Dermis blood vessel endothelial cell (primary cell): ENCODE data around the gene SHOX. TPM values are rescaled to one million over a fixed set of nuclear protein-coding genes. Genes with fewer than 3 reads are reported as not detected.
"Not testable (repeated sequence)": the region's sequence is repeated elsewhere in the genome, so short reads cannot be mapped to it uniquely, and the experiment has no call there.

Source experiments
- DNase-seq: peaks from one replicate; pipeline ENCODE4 v3.0.0; 2010
- total RNA-seq: library from RNA; depleted of rRNA; stranded (reverse); fragments of >200 nt; gene quantifications from 2 replicates; pipeline ENCODE4 v1.2.3, GENCODE V29; 2014

SHOX gene
- total RNA-seq, 1 donor from 2014 or later: not detected

DNA sequence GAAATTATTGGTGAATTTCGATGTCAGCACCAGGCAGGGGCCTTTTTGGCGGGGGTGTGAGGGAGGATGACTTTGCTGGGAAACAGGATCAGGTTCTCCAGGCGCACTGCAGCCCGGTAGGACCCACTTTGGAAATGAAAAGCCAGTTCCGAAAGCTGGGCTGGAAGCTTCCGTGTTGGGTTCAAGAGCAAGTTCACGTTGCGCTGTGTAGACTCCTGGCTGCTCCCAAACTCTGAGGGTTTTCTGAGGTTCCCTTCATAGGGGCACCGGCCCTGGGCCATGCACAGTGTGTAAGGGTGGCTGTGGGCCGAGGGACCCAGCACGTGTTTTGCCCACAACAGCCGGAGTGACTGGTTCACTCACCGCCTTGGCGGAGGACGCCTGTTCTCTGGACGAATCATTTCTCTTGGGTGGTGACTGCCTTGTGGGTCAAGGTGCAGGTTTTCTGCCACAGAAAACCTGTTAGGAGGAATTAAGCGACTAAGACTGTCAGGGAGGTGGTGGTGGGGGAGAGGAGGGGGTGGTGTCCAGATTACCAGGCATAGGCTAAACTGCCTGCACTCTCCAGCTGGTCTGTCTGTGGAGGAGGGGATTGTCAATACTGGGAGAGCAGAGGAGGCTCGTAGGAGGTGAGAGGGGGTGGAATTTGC is 8.0 kb downstream of the SHOX start:
- DNase-seq: no peak

DNA sequence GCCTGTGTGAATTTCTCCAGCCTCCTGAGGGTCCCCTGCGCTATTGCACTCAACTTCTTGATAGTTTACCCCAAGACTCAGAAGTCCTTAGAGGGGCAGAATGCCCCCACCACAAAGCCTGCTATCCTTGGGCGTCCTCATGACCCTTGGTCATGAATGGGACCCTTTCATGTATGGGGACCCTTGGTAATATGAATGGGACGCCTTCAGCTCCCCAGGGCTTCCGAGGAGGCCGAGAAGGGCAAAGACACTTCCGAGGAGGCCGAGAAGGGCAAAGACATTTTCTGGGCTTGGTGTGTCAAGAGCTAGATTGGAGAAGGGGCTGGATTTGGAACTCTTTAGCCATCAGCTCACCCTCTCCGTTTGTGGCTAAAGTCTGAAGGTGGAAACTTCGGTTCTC is 8.6 kb downstream of the SHOX start:
- no peak for DNase-seq

DNA sequence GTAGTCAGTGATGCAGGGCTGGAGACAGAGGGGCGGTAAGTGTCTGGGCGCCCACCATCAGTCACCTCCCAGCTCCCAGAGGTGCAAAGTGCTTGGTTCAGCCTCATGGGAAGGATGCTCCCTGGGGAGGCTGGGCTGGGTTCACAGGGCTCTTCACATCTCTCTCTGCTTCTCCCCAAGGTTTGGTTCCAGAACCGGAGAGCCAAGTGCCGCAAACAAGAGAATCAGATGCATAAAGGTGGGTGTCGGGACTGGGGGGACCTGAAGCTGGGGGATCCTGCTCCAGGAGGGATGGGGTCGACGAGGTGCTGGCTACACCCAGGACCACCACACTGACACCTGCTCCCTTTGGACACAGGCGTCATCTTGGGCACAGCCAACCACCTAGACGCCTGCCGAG is 10.1 kb downstream of the SHOX start:
- no peak for DNase-seq

DNA sequence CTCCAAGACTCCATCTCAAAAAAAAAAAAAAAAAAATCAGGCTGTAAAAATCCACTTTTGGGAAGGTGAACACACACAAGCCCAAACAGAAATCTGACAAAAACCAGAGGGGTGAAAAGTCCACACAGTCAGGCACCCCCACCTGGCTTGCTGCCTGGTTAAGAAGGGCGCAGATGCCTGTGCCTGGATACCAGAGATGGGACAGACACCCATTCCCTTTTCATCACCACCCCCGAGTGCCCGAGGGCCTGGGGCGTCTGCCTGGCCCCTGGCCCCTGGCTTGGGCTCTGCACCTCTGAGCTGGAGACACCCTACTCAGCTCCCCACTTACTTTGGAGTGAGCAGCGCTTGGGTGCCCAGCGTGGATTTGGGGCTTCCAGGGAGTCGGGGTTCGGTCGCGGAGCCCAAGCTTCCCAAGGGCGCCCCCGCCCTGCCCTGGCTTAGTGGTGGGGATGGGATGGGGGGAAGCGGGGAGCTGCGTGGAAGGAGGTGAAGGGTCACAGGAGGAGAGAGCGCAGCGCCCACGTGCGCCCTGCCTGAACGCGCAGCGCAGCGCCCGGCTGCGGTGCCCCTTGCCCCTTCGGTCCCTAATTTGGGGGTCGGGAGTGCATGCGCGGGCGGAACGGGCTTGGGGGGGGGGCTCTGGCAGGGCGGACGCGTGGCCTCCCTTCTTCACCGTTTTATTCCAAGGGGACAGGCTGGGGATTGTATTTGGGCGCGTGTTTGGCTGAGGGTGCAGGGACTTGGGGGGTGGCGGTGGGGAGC is 11.3 kb downstream of the SHOX start:
- DNase-seq: no peak

DNA sequence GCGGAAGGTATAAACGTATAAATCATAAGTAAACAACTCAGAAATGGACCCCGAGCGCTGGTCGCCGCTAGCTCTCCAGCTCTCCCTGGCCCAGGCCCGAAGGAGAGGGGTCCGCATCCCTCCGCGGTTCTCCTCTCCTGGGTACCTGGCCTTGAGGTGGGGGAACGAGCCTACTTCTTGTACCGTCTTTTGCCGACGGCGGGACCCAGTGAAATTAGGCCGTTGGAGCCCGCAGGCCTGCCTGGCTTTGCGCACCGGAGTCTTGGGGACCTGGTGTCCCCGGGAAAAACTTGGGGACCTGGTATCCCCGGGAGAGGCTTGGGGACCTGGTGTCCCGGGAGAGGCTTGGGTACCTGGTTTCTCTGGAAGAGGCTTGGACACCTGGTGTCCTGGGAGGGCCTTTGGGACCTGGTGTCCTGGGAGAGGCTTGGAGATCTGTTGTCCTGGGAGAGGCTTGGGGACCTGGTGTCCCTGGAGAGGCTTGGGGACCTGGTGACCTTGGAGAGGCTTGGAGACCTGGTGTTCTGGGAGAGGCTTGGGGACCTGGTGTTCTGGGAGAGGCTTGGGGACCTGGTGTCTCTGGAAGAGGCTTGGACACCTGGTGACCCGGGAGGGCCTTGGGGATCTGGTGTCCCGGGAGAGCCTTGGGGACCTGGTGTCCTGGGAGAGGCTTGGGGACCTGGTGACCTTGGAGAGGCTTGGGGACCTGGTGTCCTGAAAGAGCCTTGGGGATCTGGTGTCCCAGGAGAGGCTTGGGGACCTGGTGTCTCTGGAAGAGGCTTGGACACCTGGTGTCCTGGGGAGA is 12.0 kb downstream of the SHOX start:
- DNase-seq: no peak

DNA sequence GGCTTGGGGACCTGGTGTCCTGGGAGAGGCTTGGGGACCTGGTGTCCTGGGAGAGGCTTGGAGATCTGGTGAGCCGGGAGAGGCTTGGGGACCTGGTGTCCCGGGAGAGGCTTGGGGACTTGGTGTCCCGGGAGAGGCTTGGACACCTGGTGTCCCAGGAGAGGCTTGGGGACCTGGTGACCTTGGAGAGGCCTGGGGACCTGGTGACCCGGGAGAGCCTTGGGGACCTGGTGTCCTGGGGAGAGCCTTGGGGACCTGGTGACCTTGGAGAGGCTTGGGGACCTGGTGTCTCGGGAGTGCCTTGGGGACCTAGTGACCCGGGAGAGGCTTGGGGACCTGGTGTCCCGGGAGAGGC is 12.6 kb downstream of the SHOX start:
- no peak for DNase-seq

DNA sequence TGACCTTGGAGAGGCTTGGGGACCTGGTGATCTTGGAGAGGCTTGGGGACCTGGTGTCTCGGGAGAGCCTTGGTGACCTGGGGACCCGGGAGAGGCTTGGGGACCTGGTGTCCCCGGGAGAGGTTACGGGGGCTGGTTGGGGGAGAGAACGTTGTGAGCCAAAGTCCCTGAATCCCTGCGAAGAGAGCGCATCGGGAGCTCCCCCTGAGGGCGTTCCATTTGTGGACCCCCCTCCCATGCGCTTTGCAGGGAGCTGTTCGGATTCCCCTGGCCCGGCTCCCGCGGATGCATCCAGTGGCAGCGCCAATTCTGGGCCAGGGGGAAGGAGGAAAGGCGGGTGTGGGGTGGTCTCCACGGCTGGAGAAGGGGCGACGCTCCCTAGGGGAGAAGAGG is 13.3 kb downstream of the SHOX start:
- no peak for DNase-seq

DNA sequence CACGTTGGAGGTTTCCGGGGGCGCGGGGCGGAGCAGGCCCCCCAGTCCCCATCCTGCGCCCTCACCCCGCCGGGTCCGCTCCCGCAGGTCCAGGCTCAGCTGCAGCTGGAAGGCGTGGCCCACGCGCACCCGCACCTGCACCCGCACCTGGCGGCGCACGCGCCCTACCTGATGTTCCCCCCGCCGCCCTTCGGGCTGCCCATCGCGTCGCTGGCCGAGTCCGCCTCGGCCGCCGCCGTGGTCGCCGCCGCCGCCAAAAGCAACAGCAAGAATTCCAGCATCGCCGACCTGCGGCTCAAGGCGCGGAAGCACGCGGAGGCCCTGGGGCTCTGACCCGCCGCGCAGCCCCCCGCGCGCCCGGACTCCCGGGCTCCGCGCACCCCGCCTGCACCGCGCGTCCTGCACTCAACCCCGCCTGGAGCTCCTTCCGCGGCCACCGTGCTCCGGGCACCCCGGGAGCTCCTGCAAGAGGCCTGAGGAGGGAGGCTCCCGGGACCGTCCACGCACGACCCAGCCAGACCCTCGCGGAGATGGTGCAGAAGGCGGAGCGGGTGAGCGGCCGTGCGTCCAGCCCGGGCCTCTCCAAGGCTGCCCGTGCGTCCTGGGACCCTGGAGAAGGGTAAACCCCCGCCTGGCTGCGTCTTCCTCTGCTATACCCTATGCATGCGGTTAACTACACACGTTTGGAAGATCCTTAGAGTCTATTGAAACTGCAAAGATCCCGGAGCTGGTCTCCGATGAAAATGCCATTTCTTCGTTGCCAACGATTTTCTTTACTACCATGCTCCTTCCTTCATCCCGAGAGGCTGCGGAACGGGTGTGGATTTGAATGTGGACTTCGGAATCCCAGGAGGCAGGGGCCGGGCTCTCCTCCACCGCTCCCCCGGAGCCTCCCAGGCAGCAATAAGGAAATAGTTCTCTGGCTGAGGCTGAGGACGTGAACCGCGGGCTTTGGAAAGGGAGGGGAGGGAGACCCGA is 14.0 kb downstream of the SHOX start:
- no peak for DNase-seq

DNA sequence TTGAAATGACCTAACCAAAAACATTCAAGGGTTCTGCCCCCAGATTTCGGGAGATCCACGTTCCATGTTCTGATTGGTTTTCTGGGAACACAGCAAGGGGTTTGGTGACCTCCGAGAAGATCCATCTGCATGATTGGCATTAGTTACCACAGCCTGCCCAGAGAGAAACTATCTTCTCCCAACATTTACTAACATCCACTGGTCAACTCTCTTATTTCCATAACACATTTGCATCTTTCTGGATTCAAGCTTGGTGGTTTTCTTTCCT is 15.6 kb downstream of the SHOX start:
- no peak for DNase-seq

DNA sequence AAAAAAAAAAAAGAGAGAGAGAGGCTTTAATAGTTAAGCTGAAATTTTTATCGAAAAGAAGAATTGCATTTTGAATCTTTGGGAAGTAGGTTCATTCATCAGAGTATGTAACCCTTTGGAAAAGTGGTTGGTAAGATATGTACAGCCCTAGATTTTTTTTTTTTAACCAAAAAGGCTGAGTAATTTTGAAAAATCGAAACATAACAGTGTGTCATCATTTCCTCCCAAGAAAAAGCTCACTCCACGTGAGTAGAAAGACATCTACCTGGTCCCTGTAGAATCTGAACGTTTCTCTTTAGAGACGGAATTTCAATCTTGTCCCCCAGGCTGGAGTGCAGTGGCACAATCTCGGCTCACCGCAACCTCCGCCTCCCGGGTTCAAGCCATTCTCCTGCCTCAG is 16.2 kb downstream of the SHOX start:
- no peak for DNase-seq

DNA sequence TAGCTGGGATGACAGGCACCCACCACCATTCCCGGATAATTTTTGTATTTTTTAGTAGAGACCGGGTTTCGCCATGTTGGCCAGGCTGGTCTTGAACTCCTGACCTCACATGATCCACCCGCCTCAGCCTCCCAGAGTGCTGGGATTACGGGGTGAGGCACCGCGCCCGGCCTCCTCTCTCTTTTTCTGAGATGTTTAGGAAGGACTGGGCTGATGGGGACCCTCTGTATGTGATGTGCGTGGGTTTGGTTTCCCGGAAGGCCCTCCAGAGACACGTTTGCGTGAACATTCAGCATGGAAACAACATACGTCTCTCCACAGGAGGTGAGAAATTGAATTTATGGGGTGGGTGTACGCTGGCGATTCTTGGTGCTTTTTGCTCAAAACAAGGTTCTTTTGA is 18.6 kb downstream of the SHOX start:
- no peak for DNase-seq

DNA sequence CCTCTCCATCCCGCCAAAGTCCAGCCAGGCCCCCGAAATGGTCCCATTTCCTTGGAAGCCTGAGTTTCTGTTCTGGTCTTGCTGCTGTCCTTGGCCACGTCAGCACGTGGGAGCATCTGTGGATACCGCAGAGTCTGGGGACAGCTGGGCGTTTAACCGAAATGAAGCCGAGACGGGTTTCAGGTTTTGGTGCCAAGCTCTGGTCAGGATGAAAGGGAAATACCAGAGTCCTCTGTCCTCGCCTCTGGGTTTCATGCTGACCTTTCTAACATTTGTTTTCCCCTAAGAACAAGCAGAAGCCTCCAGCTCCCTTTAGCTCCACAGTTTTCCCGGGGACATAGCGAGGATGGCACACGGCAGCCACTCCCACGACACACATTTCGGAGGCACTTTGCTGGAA is 19.7 kb downstream of the SHOX start:
- no peak for DNase-seq

DNA sequence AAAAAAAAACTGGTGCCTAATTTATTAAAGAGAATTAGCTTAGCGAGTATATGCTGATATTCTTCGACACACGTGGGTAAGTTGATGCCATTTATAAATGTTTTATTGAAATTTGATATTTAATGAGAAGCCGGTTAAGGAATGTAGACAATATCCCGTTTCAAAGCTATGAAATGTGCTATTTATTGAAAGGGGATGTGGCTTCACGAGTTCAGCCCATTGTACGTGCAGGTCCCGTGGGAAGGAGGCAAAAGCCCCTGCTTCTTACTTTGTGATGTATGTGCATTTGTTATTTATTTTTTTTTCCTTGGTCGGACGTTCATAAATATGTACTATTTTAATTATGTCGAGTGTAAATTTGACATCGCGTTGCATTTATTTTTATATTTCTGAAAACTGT is 20.2 kb downstream of the SHOX start:
- no peak for DNase-seq

DNA sequence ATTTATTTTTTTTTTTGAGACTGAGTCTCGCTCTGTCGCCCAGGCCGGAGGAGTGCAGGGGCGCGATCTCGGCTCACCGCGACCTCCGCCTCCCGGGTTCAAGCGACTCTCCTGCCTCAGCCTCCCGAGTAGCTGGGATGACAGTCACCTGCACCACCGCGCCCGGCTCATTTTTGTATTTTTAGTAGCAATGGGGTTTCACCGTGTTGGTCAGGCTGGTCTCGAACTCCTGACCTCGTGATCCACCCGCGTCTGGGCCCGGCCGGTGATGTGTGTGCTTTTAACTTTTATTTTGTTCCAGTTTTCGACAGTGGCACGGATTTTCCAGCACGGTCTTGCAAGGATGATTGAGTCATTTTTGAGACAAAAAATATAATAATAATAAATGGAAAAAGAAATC is 21.3 kb downstream of the SHOX start:
- DNase-seq: not testable (repeated sequence)

DNA sequence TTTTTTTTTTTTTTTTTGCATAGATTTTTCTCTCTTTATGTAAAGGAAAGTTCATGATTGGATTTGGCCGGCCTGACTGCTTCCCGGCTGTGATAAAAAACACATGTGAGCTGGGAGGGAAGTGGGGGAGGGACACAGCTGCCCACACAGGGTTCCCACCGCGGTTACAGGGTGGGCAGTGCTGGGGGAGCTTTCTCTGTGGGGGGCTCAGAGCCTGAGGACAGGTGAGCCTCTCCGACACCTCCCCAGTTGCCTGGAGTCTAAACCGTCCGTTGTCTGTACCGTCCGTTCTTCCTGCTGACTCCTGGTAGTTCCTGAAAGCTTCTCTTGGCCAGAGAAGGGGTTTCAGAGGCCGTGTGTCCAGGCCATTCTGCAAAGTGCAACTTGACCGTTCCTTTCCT is 21.8 kb downstream of the SHOX start:
- DNase-seq: no peak

DNA sequence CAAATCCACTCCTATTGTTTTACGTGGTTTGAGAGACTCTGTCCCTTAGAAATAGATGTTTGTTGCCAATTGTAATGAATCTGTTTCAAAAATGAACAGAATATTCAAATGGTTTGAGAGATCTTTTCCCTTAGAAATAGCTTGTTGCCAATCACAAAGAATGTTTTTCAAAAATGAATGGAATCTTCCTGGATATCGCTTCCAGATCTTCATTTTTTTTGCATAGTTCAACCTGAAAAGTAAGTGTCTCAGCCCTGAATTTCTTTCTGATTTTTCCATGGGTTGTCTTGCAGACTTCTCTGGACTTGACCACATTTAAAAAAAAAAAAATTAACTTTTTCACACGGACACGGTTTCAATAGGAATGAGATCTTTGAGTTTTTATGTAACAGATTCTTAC is 22.7 kb downstream of the SHOX start:
- DNase-seq: no peak

DNA sequence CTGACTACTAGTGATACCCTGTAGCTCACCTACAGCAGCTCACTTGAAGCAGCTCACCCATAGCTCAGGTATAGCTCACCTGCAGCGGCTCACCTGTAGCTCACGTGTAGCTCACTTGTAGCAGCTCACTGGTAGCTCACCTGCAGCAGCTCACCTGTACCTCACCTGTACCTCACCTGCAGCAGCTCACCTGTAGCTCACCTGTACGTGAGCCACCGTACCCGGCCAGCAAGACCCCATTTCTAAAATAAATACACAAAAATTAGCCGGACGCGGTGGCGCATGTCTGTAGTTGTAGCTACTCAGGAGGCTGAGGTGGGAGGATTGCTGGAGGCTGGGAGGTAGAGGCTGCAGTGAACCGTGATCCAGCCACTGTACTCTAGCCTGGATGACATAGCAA is 30.6 kb downstream of the SHOX start:
- no peak for DNase-seq

DNA sequence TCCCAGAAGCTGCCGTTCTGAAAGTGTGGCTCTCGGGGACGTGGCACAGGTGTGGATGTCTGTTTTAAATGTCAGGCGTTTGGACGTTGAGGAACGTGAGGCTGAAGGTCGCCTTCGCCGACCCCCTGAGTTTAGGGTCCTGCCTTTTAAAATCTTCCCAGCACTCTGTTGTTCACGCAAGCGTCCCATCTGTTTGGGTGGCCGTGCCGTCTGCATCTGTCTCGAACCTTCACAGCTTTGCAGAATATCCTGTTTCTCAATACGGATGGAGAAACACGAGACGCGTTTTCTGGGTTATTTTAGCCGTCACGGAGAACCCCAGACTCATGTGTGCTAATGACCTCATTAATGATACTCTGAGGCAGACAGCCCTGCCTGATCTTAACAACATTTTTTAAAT is 31.5 kb downstream of the SHOX start:
- DNase-seq: no peak

DNA sequence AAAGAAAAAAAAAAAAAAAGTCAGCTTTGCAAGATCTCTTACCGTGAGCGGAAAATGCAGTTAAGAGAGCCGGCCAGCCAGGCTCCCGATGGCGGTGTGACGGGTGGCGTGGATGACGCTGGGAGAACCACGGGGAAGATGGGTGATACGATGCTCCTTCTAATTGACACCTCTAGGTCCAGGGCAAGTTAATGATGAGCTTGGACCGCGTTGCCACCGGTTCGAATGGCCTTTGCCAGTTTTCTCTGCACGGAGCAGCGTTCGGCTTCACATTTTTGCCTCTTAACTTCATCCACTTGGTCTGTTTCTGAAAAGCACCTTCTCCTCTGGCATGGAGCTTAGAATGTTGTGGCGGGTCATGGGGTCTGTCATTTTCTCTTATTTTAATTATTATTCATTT is 33.2 kb downstream of the SHOX start:
- DNase-seq: no peak

DNA sequence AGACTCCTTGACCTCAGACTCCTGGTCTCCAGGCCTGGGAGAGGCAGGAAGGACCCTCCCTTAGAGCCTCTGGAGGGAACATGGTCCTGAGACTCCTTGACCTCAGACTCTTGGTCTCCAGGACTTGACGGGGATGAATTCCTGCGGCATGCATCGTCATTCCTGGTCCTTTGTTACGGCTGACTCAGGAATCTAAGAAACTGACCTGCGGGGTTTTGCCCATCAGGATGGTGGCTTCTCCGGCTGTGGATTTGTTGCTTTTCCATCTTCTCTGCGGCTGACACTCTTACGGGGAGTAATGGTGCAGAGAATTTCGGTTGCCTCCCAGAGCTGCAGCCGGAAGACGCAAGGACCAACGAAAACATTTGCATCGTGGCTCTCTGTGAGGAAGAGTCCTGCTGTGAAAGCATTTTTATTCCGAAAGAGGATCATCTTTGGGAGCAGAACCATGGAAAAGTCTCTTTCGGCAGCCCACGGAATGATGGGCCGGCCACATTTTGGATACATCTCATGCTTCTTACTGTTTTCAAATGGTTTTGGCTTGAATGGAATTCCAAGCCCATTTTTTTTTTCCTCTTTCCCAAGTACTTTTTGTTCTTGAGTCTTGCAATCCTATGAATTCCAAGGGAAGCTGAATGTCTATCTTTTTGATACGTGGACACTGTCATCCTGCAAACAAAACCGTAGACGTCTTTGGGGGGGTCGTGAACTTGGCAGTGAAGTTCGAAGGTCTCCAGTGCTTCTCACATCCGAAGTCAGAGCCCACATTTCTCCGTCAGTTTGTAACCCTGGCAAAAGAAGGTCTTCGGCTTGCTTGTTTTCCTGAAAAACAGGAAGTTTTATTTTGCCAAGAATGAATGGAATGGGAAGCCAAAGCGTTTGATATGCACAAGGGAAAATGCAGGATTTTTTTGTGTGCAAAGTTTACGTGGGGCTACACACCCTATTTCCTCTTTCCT is 36.5 kb downstream of the SHOX start:
- DNase-seq: peak; percentile 46

DNA sequence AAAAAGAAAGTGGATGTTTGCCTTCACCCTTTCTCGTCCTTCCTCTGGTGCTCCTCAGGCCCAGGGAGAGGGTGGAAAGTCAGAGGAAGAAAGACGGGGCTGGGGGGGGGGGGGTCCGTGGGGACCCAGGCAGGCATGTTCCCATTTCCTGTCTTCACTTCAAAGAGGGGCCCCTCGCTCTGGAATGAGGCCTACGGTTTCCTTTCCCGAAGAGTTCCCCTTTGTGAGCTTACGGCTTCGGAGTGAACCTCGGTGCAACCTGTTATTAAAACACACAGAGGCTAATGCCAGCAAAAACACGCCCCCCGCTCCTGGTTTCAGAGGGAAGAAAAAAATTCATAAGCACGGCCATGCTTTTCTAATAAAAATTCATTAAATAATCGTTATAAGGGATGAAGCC is 40.1 kb downstream of the SHOX start:
- DNase-seq: no peak

DNA sequence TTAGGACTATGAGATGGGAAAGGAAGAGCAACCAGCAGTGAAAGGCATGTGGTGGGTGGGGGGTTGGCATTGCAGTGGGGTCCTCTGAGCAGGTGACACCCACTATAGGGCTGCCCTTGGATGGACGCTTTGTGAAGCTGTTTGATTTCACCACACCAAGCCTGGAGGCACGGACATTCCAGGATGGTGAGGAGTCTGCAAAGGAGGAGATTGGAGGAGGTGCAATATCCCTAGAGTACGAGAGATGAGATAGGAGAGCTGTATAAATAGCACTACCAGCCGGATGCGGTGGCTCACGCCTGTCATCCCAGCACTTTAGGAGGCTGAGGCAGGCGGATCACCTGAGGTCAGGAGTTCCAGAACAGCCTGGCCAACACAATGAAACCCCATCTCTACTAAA is 42.3 kb downstream of the SHOX start:
- DNase-seq: no peak
